Keratinocyte (primary cell): ENCODE results near the gene NEGR1. TPM values are rescaled to one million over a fixed set of nuclear protein-coding genes. Genes with fewer than 3 reads are reported as not detected.

Experiments
- DNase-seq: peaks from one replicate; pipeline ENCODE4 v3.0.0-alpha.2; 2011; ENCODE audit warnings: low read depth, missing footprints, low spot score
- FAIRE-seq: peaks from 2 replicates; lab custom pipeline; 2011; peaks lifted over from hg19 to GRCh38; lab: Jason Lieb, UNC
- H2AFZ ChIP-seq: 2 replicates; pipeline ENCODE4 v1.6.0; 2012; ENCODE audit warnings: low read length, control low read depth, inconsistent platforms; ENCODE audit not compliant: control insufficient read depth
- H3K27ac ChIP-seq: 2 replicates; pipeline ENCODE4 v1.5.1; 2011; ENCODE audit warnings: low read length; ENCODE audit not compliant: control insufficient read depth, insufficient read depth
- H3K27me3 ChIP-seq: 3 replicates; pipeline ENCODE4 v1.6.0; 2011; ENCODE audit warnings: low read length; ENCODE audit not compliant: control insufficient read depth, insufficient read depth; ENCODE audit errors: extremely low read depth
- H3K36me3 ChIP-seq, 2 experiments: 2 replicates in 1 of 2; 3 replicates in 1 of 2; pipeline ENCODE4 v1.5.1; 2011; ENCODE audit warnings: low read length in 2 of 2, mild to moderate bottlenecking in 1 of 2; ENCODE audit not compliant: control insufficient read depth in 2 of 2, insufficient read depth in 2 of 2; ENCODE audit errors: extremely low read depth in 1 of 2
- H3K4me1 ChIP-seq: 3 replicates; pipeline ENCODE4 v1.5.1; 2011; ENCODE audit warnings: low read length; ENCODE audit not compliant: control insufficient read depth, insufficient read depth; ENCODE audit errors: extremely low read depth
- H3K4me2 ChIP-seq: 3 replicates; pipeline ENCODE4 v1.6.0; 2011; ENCODE audit warnings: low read depth, low read length; ENCODE audit not compliant: control insufficient read depth, insufficient read depth; ENCODE audit errors: extremely low read depth
- H3K4me3 ChIP-seq, 3 experiments: fragments of 200-600 bp in 1 of 3; sonication (generic) in 1 of 3; 2 replicates in 2 of 3; 3 replicates in 1 of 3; pipeline ENCODE4 v1.5.1; 2011 to 2016; ENCODE audit warnings: low read length in 3 of 3, mild to moderate bottlenecking in 3 of 3, control low read depth in 2 of 3, inconsistent platforms in 1 of 3, low read depth in 1 of 3, mixed read lengths in 1 of 3, mixed run types in 1 of 3, moderate library complexity in 1 of 3; ENCODE audit not compliant: control insufficient read depth in 2 of 3, insufficient read depth in 2 of 3; ENCODE audit errors: extremely low read depth in 1 of 3
- H3K79me2 ChIP-seq: 2 replicates; pipeline ENCODE4 v1.6.0; 2012; ENCODE audit warnings: low read length; ENCODE audit not compliant: control insufficient read depth, insufficient read depth
- H3K9ac ChIP-seq: 3 replicates; pipeline ENCODE4 v1.6.0; 2011; ENCODE audit warnings: low read length; ENCODE audit not compliant: control insufficient read depth, insufficient read depth; ENCODE audit errors: extremely low read depth
- H3K9me1 ChIP-seq: 3 replicates; pipeline ENCODE4 v1.6.0; 2011; ENCODE audit warnings: low read length; ENCODE audit not compliant: control insufficient read depth, insufficient read depth; ENCODE audit errors: extremely low read depth
- H3K9me3 ChIP-seq: 2 replicates; pipeline ENCODE4 v1.5.1; 2012; ENCODE audit warnings: low read depth, low read length; ENCODE audit not compliant: control insufficient read depth
- H4K20me1 ChIP-seq: 3 replicates; pipeline ENCODE4 v1.6.0; 2011; ENCODE audit warnings: low read length; ENCODE audit not compliant: control insufficient read depth, insufficient read depth; ENCODE audit errors: extremely low read depth
- EZH2 ChIP-seq: IDR thresholded peaks from one replicate; pipeline ENCODE4 v1.6.1; 2012; ENCODE audit warnings: inconsistent platforms, mild to moderate bottlenecking, low read length, moderate library complexity
- dilution Hi-C: fragments of 300-500 bp; cut with MboI; formaldehyde crosslinking; loops from one replicate; pipeline ENCODE4 v1.7.0; 2020; ENCODE audit warnings: low sequenced_read_pairs; ENCODE audit not compliant: extremely low pct_ligation_motif_present
- polyA minus RNA-seq, 3 experiments: library from RNA; depleted of rRNA, polyadenylated mRNA; stranded (reverse); fragments of >200 nt; gene quantifications; 1 replicate in 1 of 3; 2 replicates in 1 of 3; 3 replicates in 1 of 3; pipeline ENCODE4 v1.2.3, GENCODE V29; 2011
- polyA plus RNA-seq, 5 experiments: library from polyadenylated mRNA; depleted of rRNA in 3 of 5; stranded (reverse) in 3 of 5; stranded (forward) in 1 of 5; unstranded in 1 of 5; fragments of >200 nt; gene quantifications; 1 replicate in 1 of 5; 2 replicates in 3 of 5; 3 replicates in 1 of 5; pipeline versions ENCODE4 v1.2.1 to v1.2.3, GENCODE V29; 2011 to 2012; ENCODE audit warnings: missing spikeins in 2 of 5, low read depth in 1 of 5, low replicate concordance in 1 of 5
- TF ChIP-seq, protein P1 (sequence below), 3 experiments: IDR thresholded peaks in 1 of 3; conservative IDR thresholded peaks in 1 of 3; optimal IDR thresholded peaks in 1 of 3; 2 replicates in 2 of 3; 3 replicates in 1 of 3; pipeline versions ENCODE3 to v1.5.1; 2011; ENCODE audit warnings: low read length in 3 of 3, mild to moderate bottlenecking in 3 of 3, moderate library complexity in 2 of 3, control low read depth in 1 of 3, inconsistent platforms in 1 of 3; ENCODE audit not compliant: insufficient read depth in 2 of 3; ENCODE audit errors: extremely low read depth in 1 of 3

NEGR1 gene
- polyA plus RNA-seq (0.30 to 1.6 TPM (median 1.6 TPM) in 3 replicates), polyA minus RNA-seq (0.16 to 5.2 TPM (median 1.4 TPM) in 3 replicates)
- polyA plus RNA-seq (2011; ENCODE audit: low read depth), result 0.40 TPM
- 0.22 and 0.64 TPM in 2 replicates for polyA plus RNA-seq (2011; cell fraction: cytosol; rRNA removed)
- polyA plus RNA-seq (2011; cell fraction: nucleus; rRNA removed), result 0.15 and 0.50 TPM in 2 replicates
- polyA plus RNA-seq (2012; ENCODE audit: low replicate concordance), result 0.11 and 1.6 TPM in 2 replicates
- polyA minus RNA-seq (2011; cell fraction: cytosol; rRNA and poly(A)+ RNA removed), result not detected
- 0.63 and 2.0 TPM in 2 replicates for polyA minus RNA-seq (2011; cell fraction: nucleus; rRNA and poly(A)+ RNA removed)

GRCh38 chr1:72282271-72283021 is at the start of gene NEGR1:
TSS of gene NEGR1 (minus strand) at chr1:72282539.
- Histone ChIP-seq H3K27me3 (no peaks in the 10 kb centered on the region), H3K36me3 (no peaks in the 10 kb centered on the region), H4K20me1 (no peaks in the 10 kb centered on the region), H2AFZ (peak within 1 kb of the TSS; percentile 98), H3K9me1 (no peaks in the 10 kb centered on the region), H3K4me1 (peaks cover 21% of the 10 kb centered on the region), H3K9me3 (no peaks in the 10 kb centered on the region), H3K4me2 (peak within 1 kb of the TSS; percentile 93), H3K4me3 (peak within 1 kb of the TSS; percentile 64 to 93 (median 90)), H3K79me2 (no peaks in the 10 kb centered on the region), H3K9ac (peak within 1 kb of the TSS; percentile 92), H3K27ac (peak within 1 kb of the TSS; percentile 88)
- no peak for TF ChIP-seq EZH2
- TF ChIP-seq, protein P1, sequence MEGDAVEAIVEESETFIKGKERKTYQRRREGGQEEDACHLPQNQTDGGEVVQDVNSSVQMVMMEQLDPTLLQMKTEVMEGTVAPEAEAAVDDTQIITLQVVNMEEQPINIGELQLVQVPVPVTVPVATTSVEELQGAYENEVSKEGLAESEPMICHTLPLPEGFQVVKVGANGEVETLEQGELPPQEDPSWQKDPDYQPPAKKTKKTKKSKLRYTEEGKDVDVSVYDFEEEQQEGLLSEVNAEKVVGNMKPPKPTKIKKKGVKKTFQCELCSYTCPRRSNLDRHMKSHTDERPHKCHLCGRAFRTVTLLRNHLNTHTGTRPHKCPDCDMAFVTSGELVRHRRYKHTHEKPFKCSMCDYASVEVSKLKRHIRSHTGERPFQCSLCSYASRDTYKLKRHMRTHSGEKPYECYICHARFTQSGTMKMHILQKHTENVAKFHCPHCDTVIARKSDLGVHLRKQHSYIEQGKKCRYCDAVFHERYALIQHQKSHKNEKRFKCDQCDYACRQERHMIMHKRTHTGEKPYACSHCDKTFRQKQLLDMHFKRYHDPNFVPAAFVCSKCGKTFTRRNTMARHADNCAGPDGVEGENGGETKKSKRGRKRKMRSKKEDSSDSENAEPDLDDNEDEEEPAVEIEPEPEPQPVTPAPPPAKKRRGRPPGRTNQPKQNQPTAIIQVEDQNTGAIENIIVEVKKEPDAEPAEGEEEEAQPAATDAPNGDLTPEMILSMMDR (optimal IDR thresholded peaks at IDR 0.05 in 1 of 3, IDR thresholded peaks at IDR 0.05 in 1 of 3, conservative IDR thresholded peaks at IDR 0.05 in 1 of 3; ENCODE audit: extremely low read depth in 1 of 3, insufficient read depth in 2 of 3, low read length in 3 of 3), result peak in 1 of 3 experiments; percentile 49
- FAIRE-seq (no peak), DNase-seq (no peak)
- dilution Hi-C loops, result no loop called here

DNA sequence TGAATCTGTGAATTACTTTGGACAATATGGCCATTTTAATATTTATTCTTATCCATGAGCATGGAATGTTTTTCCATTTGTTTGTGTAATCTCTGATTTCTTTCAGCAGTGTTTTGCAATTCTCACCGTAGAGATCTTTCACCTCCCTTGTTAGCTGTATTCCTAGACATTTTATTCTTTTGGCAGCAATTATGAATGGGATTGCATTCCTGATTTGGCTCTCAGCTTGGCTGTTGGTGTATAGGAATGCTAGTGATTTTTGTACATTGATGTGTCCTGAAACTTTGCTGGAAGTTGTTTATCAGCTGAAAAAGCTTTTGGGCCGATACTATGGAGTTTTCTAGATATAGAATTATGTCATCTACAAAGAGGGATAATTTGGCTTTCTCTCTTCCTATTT is 44.2 kb upstream of the NEGR1 start:
- no peak overlapping the region for H3K4me3 ChIP-seq
- FAIRE-seq (no peak), DNase-seq (no peak)
- dilution Hi-C loops, result no loop called here
- no peak overlapping the region for H3K4me2 ChIP-seq
- H3K27ac ChIP-seq, result no peak overlapping the region
- H3K79me2 ChIP-seq, result no peaks in the 10 kb centered on the region
- TF ChIP-seq EZH2, result no peak
- TF ChIP-seq, protein P1 (optimal IDR thresholded peaks at IDR 0.05 in 1 of 3, IDR thresholded peaks at IDR 0.05 in 1 of 3, conservative IDR thresholded peaks at IDR 0.05 in 1 of 3; ENCODE audit: extremely low read depth in 1 of 3, insufficient read depth in 2 of 3, low read length in 3 of 3), result no peak
- H3K9me1 ChIP-seq, result no peaks in the 10 kb centered on the region
- H2AFZ ChIP-seq, result no peak overlapping the region
- no peaks in the 10 kb centered on the region for H4K20me1 ChIP-seq
- H3K4me1 ChIP-seq, result no peaks in the 10 kb centered on the region
- no peaks in the 10 kb centered on the region for H3K27me3 ChIP-seq
- H3K9ac ChIP-seq, result no peak overlapping the region
- H3K9me3 ChIP-seq, result no peaks in the 10 kb centered on the region
- no peaks in the 10 kb centered on the region for H3K36me3 ChIP-seq
